Liver (tissue), 9 donors: Measurements from ENCODE around the gene LAMC3. TPM values are rescaled to one million over a fixed set of nuclear protein-coding genes. Genes with fewer than 3 reads are reported as not detected.

ENCODE experiments used
- DNase-seq: peaks from one replicate; pipeline ENCODE4 v3.0.0-alpha.2; 2017; ENCODE audit warnings: low spot score
- H3K27ac ChIP-seq, 2 donors: one replicate each; pipeline ENCODE4 v1.7.0; 2013; ENCODE audit warnings: inconsistent platforms in 2 of 2, low read length in 2 of 2, control low read depth in 1 of 2, low read depth in 1 of 2, mild to moderate bottlenecking in 1 of 2
- H3K27me3 ChIP-seq, 4 donors: one replicate each; pipeline versions ENCODE4 v1.6.1 to v1.7.0; 2013; ENCODE audit warnings: low read length in 3 of 4, inconsistent platforms in 1 of 4, mild to moderate bottlenecking in 1 of 4, moderate library complexity in 1 of 4; ENCODE audit not compliant: control insufficient read depth in 4 of 4, insufficient read depth in 4 of 4
- H3K36me3 ChIP-seq, 4 donors: one replicate each; pipeline versions ENCODE4 v1.6.1 to v1.7.0; 2013; ENCODE audit warnings: low read length in 3 of 4, mild to moderate bottlenecking in 3 of 4, low read depth in 1 of 4, moderate library complexity in 1 of 4; ENCODE audit not compliant: control insufficient read depth in 4 of 4, insufficient read depth in 3 of 4
- H3K4me1 ChIP-seq, 4 donors: one replicate each; pipeline versions ENCODE4 v1.6.1 to v1.7.0; 2013; ENCODE audit warnings: low read length in 3 of 4, mild to moderate bottlenecking in 3 of 4, moderate library complexity in 1 of 4; ENCODE audit not compliant: control insufficient read depth in 4 of 4, insufficient read depth in 4 of 4
- H3K4me3 ChIP-seq, 3 donors: one replicate each; pipeline versions ENCODE4 v1.6.1 to v1.7.0; 2013; ENCODE audit warnings: low read length in 3 of 3, control low read depth in 1 of 3, low read depth in 1 of 3, mild to moderate bottlenecking in 1 of 3
- H3K9ac ChIP-seq, 2 donors: one replicate each; pipeline ENCODE4 v1.7.0; 2013; ENCODE audit warnings: low read length in 2 of 2, mild to moderate bottlenecking in 2 of 2, moderate library complexity in 2 of 2, control low read depth in 1 of 2, low read depth in 1 of 2
- H3K9me3 ChIP-seq, 4 donors: one replicate each; pipeline versions ENCODE4 v1.6.1 to v1.7.0; 2013; ENCODE audit warnings: low read length in 3 of 4; ENCODE audit not compliant: control insufficient read depth in 4 of 4
- EGR1 ChIP-seq, 2 donors: IDR thresholded peaks; 2 replicates each; pipeline ENCODE4 v1.6.1; 2016 to 2018; ENCODE audit warnings: antibody characterized with exemption in 2 of 2, low read depth in 2 of 2
- FOXA1 ChIP-seq: IDR thresholded peaks from 2 replicates; pipeline ENCODE4 v1.6.1; 2016; ENCODE audit warnings: antibody characterized with exemption
- FOXA2 ChIP-seq: IDR thresholded peaks from 2 replicates; pipeline ENCODE4 v1.6.1; 2016; ENCODE audit warnings: antibody characterized with exemption
- GABPA ChIP-seq, 2 donors: IDR thresholded peaks in 1 of 2; conservative IDR thresholded peaks in 1 of 2; 2 replicates each; pipeline ENCODE4 v1.6.1; 2016; ENCODE audit warnings: antibody characterized with exemption in 2 of 2, mild to moderate bottlenecking in 1 of 2, moderate library complexity in 1 of 2
- HNF4A ChIP-seq, 2 donors: conservative IDR thresholded peaks; 2 replicates each; pipeline ENCODE4 v1.6.1; 2016; ENCODE audit warnings: antibody characterized with exemption in 2 of 2, mild to moderate bottlenecking in 2 of 2
- HNF4G ChIP-seq: IDR thresholded peaks from 2 replicates; pipeline ENCODE4 v1.6.1; 2016; ENCODE audit warnings: antibody characterized with exemption
- JUND ChIP-seq, 2 donors: IDR thresholded peaks; 2 replicates each; pipeline ENCODE4 v1.6.1; 2016; ENCODE audit warnings: antibody characterized with exemption in 2 of 2
- NR2F2 ChIP-seq: IDR thresholded peaks from 2 replicates; pipeline ENCODE4 v1.6.1; 2016; ENCODE audit warnings: antibody characterized with exemption
- RAD21 ChIP-seq, 2 donors: IDR thresholded peaks; 2 replicates each; pipeline ENCODE4 v1.6.1; 2016; ENCODE audit warnings: antibody characterized with exemption in 2 of 2, mild to moderate bottlenecking in 2 of 2
- RXRA ChIP-seq, 2 donors: IDR thresholded peaks; 2 replicates each; pipeline ENCODE4 v1.6.1; 2017 to 2018; ENCODE audit warnings: antibody characterized with exemption in 2 of 2, mild to moderate bottlenecking in 1 of 2
- SP1 ChIP-seq: IDR thresholded peaks from 2 replicates; pipeline ENCODE4 v1.6.1; 2018; ENCODE audit warnings: antibody characterized with exemption, mild to moderate bottlenecking
- TAF1 ChIP-seq: conservative IDR thresholded peaks from 2 replicates; pipeline ENCODE4 v1.6.1; 2016; ENCODE audit warnings: antibody characterized with exemption, mild to moderate bottlenecking
- YY1 ChIP-seq: IDR thresholded peaks from 2 replicates; pipeline ENCODE4 v1.6.1; 2016; ENCODE audit warnings: antibody characterized with exemption, mild to moderate bottlenecking
- ZBTB33 ChIP-seq: IDR thresholded peaks from 2 replicates; pipeline ENCODE4 v1.6.1; 2016; ENCODE audit warnings: antibody characterized with exemption
- WGBS: extraction: QIAGEN DNeasy Blood & Tissue Kit; methylation state at CpG from one replicate; pipeline ENCODE4 v1.1.7; 2013; 5-methylcytosine and 5-hydroxymethylcytosine counted together
- polyA plus RNA-seq, 2 donors: library from polyadenylated mRNA; stranded (reverse) in 1 of 2; unstranded in 1 of 2; fragments of 200-250 nt in 1 of 2; fragments of >200 nt in 1 of 2; fragmentation: Nextera tagmentation in 1 of 2; extraction: Ambion mirVana in 1 of 2; gene quantifications; one replicate each; pipeline versions ENCODE4 v1.2.1 to v1.2.3, GENCODE V29; 2013 to 2015
- total RNA-seq, 2 donors: library from RNA; depleted of rRNA; stranded (reverse); fragments of >200 nt; gene quantifications; one replicate each; pipeline ENCODE4 v1.2.3, GENCODE V29; 2014
- TF ChIP-seq, protein P1 (sequence below): IDR thresholded peaks from 2 replicates; pipeline ENCODE4 v1.6.1; 2016; ENCODE audit warnings: antibody characterized with exemption
- TF ChIP-seq, protein P2 (sequence below): fragments of 150-350 bp; IDR thresholded peaks from 2 replicates; pipeline ENCODE4 v1.5.1; 2017; ENCODE audit warnings: improper control_type of control experiment, low read depth, low read length; ENCODE audit not compliant: missing input control
- TF ChIP-seq, protein P3 (sequence below): IDR thresholded peaks from 2 replicates; pipeline ENCODE4 v1.6.1; 2016; ENCODE audit warnings: antibody characterized with exemption
- TF ChIP-seq, protein P4 (sequence below): IDR thresholded peaks from 2 replicates; pipeline ENCODE4 v1.6.1; 2016; ENCODE audit warnings: antibody characterized with exemption, mild to moderate bottlenecking
- donor health status: healthy.
- donor health status: healthy.
- donor health status: healthy.
- donor health status: healthy.
- donor health status: healthy.

Gene LAMC3
- total and polyA plus RNA-seq, 4 donors, result 1.4 to 5.9 (median 2.9) TPM

GRCh38 chr9:130987054-130987453 lies 21.9 kb upstream of the LAMC3 start:
- Histone ChIP-seq H3K36me3 (no peaks in the 10 kb centered on the region), H3K27ac (no peak overlapping the region), H3K4me1 (no peaks in the 10 kb centered on the region), H3K4me3 (no peak overlapping the region), H3K27me3 (peaks cover 0 to 2% (median 0%) of the 10 kb centered on the region in 4 donors), H3K9me3 (no peaks in the 10 kb centered on the region), H3K9ac (no peak overlapping the region)
- WGBS, result 75% methylated on average over 7 of the region's 7 CpGs
- no peak for DNase-seq
- TF ChIP-seq FOXA1 (no peak), RXRA (IDR thresholded peaks at IDR 0.05) (no peak), YY1 (no peak), HNF4G (no peak), ZBTB33 (no peak), EGR1 (IDR thresholded peaks at IDR 0.05; ENCODE audit: low read depth in 2 of 2) (no peak), FOXA2 (no peak), NR2F2 (no peak), HNF4A (conservative IDR thresholded peaks at IDR 0.05) (no peak), GABPA (IDR thresholded peaks at IDR 0.05 in 1 of 2, conservative IDR thresholded peaks at IDR 0.05 in 1 of 2) (no peak), RAD21 (IDR thresholded peaks at IDR 0.05) (no peak), SP1 (no peak), JUND (IDR thresholded peaks at IDR 0.05) (no peak), TAF1 (no peak)
- TF ChIP-seq, protein P1, sequence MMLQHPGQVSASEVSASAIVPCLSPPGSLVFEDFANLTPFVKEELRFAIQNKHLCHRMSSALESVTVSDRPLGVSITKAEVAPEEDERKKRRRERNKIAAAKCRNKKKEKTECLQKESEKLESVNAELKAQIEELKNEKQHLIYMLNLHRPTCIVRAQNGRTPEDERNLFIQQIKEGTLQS, result no peak
- TF ChIP-seq, protein P2, sequence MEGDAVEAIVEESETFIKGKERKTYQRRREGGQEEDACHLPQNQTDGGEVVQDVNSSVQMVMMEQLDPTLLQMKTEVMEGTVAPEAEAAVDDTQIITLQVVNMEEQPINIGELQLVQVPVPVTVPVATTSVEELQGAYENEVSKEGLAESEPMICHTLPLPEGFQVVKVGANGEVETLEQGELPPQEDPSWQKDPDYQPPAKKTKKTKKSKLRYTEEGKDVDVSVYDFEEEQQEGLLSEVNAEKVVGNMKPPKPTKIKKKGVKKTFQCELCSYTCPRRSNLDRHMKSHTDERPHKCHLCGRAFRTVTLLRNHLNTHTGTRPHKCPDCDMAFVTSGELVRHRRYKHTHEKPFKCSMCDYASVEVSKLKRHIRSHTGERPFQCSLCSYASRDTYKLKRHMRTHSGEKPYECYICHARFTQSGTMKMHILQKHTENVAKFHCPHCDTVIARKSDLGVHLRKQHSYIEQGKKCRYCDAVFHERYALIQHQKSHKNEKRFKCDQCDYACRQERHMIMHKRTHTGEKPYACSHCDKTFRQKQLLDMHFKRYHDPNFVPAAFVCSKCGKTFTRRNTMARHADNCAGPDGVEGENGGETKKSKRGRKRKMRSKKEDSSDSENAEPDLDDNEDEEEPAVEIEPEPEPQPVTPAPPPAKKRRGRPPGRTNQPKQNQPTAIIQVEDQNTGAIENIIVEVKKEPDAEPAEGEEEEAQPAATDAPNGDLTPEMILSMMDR, result no peak
- TF ChIP-seq, protein P3, sequence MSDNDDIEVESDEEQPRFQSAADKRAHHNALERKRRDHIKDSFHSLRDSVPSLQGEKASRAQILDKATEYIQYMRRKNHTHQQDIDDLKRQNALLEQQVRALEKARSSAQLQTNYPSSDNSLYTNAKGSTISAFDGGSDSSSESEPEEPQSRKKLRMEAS, result no peak
- TF ChIP-seq, protein P4, sequence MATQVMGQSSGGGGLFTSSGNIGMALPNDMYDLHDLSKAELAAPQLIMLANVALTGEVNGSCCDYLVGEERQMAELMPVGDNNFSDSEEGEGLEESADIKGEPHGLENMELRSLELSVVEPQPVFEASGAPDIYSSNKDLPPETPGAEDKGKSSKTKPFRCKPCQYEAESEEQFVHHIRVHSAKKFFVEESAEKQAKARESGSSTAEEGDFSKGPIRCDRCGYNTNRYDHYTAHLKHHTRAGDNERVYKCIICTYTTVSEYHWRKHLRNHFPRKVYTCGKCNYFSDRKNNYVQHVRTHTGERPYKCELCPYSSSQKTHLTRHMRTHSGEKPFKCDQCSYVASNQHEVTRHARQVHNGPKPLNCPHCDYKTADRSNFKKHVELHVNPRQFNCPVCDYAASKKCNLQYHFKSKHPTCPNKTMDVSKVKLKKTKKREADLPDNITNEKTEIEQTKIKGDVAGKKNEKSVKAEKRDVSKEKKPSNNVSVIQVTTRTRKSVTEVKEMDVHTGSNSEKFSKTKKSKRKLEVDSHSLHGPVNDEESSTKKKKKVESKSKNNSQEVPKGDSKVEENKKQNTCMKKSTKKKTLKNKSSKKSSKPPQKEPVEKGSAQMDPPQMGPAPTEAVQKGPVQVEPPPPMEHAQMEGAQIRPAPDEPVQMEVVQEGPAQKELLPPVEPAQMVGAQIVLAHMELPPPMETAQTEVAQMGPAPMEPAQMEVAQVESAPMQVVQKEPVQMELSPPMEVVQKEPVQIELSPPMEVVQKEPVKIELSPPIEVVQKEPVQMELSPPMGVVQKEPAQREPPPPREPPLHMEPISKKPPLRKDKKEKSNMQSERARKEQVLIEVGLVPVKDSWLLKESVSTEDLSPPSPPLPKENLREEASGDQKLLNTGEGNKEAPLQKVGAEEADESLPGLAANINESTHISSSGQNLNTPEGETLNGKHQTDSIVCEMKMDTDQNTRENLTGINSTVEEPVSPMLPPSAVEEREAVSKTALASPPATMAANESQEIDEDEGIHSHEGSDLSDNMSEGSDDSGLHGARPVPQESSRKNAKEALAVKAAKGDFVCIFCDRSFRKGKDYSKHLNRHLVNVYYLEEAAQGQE, result no peak
